OCI-LY3 (cell line): Measurements from ENCODE around the gene DIAPH2.

Source experiments
- EZH2phosphoT487 ChIP-seq: fragments of 200-600 bp; shearing (Covaris generic); IDR thresholded peaks from 2 replicates; pipeline ENCODE4 v1.6.1; 2018; ENCODE audit warnings: antibody characterized with exemption, mixed run types, low read depth
- TF ChIP-seq, protein P1 (sequence below): fragments of 200-600, 300-600 bp; sonication (generic); IDR thresholded peaks from 2 replicates; pipeline ENCODE4 v1.5.1; 2014; ENCODE audit warnings: antibody characterized with exemption, low read length, low read depth

DNA sequence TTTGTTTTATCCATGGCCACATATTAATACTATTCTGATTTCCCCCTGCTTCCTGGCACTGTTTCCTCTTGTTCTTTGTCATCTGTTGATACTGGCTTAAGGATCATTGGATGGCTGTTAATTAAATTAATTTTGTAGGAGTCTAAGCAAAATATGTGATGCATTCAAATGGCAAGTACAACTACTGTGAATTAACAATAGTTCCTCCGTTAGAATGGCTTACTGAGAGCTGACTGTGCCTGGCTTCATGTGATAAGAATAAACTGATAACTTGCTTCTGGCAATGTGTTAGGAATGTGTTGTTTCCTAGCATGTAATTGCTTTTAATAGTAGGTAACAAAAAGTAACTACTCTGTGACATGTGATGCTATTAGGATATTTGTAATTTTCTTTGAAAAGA lies 297.5 kb downstream of the DIAPH2 start:
- no peak for TF ChIP-seq EZH2phosphoT487
- TF ChIP-seq, protein P1, sequence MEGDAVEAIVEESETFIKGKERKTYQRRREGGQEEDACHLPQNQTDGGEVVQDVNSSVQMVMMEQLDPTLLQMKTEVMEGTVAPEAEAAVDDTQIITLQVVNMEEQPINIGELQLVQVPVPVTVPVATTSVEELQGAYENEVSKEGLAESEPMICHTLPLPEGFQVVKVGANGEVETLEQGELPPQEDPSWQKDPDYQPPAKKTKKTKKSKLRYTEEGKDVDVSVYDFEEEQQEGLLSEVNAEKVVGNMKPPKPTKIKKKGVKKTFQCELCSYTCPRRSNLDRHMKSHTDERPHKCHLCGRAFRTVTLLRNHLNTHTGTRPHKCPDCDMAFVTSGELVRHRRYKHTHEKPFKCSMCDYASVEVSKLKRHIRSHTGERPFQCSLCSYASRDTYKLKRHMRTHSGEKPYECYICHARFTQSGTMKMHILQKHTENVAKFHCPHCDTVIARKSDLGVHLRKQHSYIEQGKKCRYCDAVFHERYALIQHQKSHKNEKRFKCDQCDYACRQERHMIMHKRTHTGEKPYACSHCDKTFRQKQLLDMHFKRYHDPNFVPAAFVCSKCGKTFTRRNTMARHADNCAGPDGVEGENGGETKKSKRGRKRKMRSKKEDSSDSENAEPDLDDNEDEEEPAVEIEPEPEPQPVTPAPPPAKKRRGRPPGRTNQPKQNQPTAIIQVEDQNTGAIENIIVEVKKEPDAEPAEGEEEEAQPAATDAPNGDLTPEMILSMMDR: no peak
